GM20000 (cell line): ENCODE measurements around the gene ART3.
A peak's percentile ranks its signal among the peaks of the same experiment; 100 is the strongest.

Experiments used
- DNase-seq: peaks from one replicate; pipeline ENCODE4 v3.0.0; 2012; ENCODE audit warnings: low spot score
- TF ChIP-seq, protein P1 (sequence below): IDR thresholded peaks from 2 replicates; pipeline ENCODE4 v1.5.1; 2012; ENCODE audit warnings: mild to moderate bottlenecking, control low read depth; ENCODE audit errors: extremely low read depth, missing control alignments

ART3 gene

GRCh38 chr4:76061421-76061820 is 13.1 kb upstream of the ART3 start:
- no peak for DNase-seq
- TF ChIP-seq, protein P1, sequence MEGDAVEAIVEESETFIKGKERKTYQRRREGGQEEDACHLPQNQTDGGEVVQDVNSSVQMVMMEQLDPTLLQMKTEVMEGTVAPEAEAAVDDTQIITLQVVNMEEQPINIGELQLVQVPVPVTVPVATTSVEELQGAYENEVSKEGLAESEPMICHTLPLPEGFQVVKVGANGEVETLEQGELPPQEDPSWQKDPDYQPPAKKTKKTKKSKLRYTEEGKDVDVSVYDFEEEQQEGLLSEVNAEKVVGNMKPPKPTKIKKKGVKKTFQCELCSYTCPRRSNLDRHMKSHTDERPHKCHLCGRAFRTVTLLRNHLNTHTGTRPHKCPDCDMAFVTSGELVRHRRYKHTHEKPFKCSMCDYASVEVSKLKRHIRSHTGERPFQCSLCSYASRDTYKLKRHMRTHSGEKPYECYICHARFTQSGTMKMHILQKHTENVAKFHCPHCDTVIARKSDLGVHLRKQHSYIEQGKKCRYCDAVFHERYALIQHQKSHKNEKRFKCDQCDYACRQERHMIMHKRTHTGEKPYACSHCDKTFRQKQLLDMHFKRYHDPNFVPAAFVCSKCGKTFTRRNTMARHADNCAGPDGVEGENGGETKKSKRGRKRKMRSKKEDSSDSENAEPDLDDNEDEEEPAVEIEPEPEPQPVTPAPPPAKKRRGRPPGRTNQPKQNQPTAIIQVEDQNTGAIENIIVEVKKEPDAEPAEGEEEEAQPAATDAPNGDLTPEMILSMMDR: no peak

DNA sequence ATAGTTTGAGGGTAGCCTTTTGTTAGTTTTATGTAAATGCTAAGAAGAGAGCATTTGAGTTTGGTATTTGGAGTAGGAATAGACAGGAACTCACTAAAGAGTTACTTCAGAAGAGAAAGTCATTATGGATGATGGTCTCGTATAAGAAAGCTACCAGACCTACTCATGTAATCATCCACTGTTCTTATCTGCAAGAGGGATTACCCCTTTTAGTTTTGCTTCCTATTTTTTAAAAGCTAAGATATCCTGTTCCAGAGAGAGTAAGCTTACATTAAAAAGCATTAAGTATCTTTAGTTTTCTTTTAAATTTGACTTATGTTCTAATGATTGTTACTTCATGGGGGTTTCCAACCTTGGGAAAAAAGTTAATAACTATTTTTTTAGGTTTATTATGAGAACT is 12.5 kb upstream of the ART3 start:
- TF ChIP-seq, protein P1: no peak
- DNase-seq: peak; percentile 46

GRCh38 chr4:76066546-76066945 is 8.0 kb upstream of the ART3 start:
- TF ChIP-seq, protein P1: no peak

DNA sequence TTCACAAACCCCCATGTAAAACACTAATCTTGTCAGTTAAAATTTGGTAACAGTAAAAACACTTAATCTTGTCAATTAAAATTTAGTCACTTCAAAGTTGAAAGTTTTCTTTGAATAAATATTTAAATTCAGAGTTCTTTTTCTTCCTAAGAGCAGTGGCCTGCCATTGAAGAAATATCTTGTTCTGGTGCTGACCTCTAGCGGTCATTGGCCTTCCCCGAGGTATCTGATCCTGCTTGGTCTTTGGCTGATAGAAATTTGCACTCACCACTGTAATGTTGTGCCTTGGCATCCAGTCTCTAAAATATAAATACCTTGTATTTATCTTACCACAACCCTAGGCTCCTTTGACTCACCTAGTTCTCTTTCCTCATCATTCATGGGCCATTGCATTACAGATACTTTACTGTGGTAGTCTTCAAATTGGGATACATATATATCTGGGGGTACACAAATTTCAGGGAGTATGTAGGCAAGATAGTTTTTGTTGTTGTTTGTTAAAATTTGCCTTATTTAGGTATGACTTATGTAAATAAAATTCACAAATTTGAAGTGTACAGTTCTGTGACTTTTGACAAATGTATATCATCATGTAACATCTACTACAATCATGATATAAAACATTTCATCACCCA is 6.7 kb upstream of the ART3 start:
- DNase-seq: peak; percentile 73
- TF ChIP-seq, protein P1: peak; percentile 76

More at GRCh38 chr4:76066546-76066945, 8.0 kb upstream of the ART3 start:
- DNase-seq: no peak

GRCh38 chr4:76072760-76073159 is 1.7 kb upstream of the ART3 start:
- no peak for DNase-seq
- TF ChIP-seq, protein P1: no peak

DNA sequence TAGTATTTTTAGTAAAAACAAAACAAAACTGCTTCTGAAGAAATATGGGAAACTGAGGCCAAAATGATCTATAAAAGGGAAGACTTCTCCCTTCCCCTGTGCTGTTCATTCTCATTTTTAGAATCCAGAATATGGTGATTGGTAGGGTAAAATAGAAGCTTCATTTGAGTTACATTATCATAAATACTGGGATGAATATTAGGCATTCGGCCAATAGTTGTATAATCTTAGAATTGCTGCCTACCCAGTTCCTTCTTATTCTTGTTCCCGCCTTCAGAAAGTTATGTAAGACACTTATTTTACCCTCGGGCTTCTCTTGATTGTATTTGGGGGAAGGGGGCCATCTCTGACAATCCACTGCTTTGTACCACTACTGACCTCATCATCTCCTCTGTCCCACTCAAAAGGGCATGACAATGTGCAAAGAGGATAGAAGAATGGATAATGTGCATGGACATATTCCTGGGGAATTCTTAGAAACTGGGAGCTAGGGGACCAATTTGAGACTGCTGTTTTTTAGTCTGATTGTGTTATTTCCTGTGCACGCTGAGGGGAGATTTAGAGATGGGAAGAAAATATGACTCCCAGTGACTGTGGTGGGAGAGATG is 588 bp downstream of the ART3 start:
- DNase-seq: no peak
- TF ChIP-seq, protein P1: no peak

DNA sequence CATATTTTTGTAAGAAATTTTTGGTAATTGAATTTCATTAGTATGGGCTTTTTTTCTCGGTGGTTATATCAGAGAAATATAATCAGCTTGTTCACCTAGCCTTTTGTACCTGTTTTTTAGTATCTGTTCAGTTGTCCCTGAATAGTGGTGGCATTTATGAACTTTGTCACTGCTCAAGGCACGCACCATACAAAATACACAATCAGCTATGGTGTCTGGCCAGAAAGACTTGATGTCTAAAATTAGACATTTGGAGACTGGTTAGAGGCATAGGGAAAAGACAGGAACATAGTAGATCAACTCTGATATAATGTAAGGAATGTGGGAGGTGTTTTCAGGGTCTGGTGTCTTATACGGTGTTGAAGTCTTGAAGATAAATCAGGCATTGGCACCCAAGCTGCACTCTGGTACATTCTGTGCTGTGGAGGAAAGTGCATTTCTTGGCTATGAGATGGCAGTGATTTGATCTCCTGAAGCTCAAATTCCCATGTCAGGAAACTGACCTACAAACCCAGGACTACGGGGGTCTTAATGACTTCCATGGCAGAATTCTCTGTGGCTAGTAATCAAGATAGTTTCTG is 3.6 kb downstream of the ART3 start:
- no peak for DNase-seq
- TF ChIP-seq, protein P1: no peak
